HEK293 (cell line): ENCODE measurements around the gene MACROH2A1.

Experiments used
- CTCF ChIA-PET: fragments of 350-600 bp; formaldehyde crosslinking; extraction: SDS; loops from one replicate; lab custom pipeline; 2021; ENCODE audit warnings: antibody characterized with exemption; lab: Yijun Ruan, JAX
- POLR2A ChIA-PET: fragments of 300-600 bp; formaldehyde crosslinking; extraction: SDS; loops from one replicate; lab custom pipeline; 2020; ENCODE audit warnings: antibody characterized with exemption, inconsistent platforms; lab: Yijun Ruan, JAX
- H3K27ac ChIP-seq: fragments of 200-500 bp; sonication (Bioruptor generic); 2 replicates; pipeline ENCODE4 v1.5.1; 2014; ENCODE audit warnings: low read depth, low read length, control low read depth, inconsistent platforms; ENCODE audit errors: extremely low read depth
- H3K36me3 ChIP-seq, 2 experiments: fragments of 200-500 bp in 1 of 2; sonication (Bioruptor generic) in 1 of 2; 1 replicate in 1 of 2; 2 replicates in 1 of 2; pipeline ENCODE4 v1.5.1; 2014 to 2017; ENCODE audit warnings: inconsistent platforms in 2 of 2, low read length in 2 of 2; ENCODE audit not compliant: control insufficient read depth in 2 of 2, insufficient read depth in 1 of 2
- H3K4me1 ChIP-seq: fragments of 200-500 bp; sonication (Bioruptor generic); 2 replicates; pipeline ENCODE4 v1.5.1; 2014; ENCODE audit warnings: mild to moderate bottlenecking, low read length, inconsistent platforms; ENCODE audit not compliant: control insufficient read depth, insufficient read depth
- H3K4me3 ChIP-seq: 2 replicates; pipeline ENCODE4 v1.5.1; 2011; ENCODE audit warnings: low read depth, mild to moderate bottlenecking, control low read depth, low read length, moderate library complexity
- H3K9me3 ChIP-seq: fragments of 200-500 bp; sonication (Bioruptor generic); 2 replicates; pipeline ENCODE4 v1.5.1; 2014; ENCODE audit warnings: low read depth, low read length, inconsistent platforms; ENCODE audit not compliant: control insufficient read depth, insufficient read depth
- BCL6B ChIP-seq: fragments of 450-650 bp; formaldehyde crosslinking; IDR thresholded peaks from 2 replicates; pipeline ENCODE4 v1.5.1; 2017; ENCODE audit warnings: missing biosample characterization, missing genetic modification characterization
- CTCF ChIP-seq: fragments of 450-650 bp; formaldehyde crosslinking; IDR thresholded peaks from 2 replicates; pipeline ENCODE4 v1.5.1; 2016; ENCODE audit warnings: missing biosample characterization, missing genetic modification characterization
- FEZF1 ChIP-seq: fragments of 450-650 bp; formaldehyde crosslinking; IDR thresholded peaks from 2 replicates; pipeline ENCODE4 v1.5.1; 2016; ENCODE audit warnings: missing biosample characterization, missing genetic modification characterization
- GLIS1 ChIP-seq: fragments of 450-650 bp; formaldehyde crosslinking; IDR thresholded peaks from 2 replicates; pipeline ENCODE4 v1.5.1; 2016; ENCODE audit warnings: missing biosample characterization, missing genetic modification characterization
- GLIS2 ChIP-seq: fragments of 450-650 bp; formaldehyde crosslinking; IDR thresholded peaks from 2 replicates; pipeline ENCODE4 v1.5.1; 2016; ENCODE audit warnings: missing biosample characterization, missing genetic modification characterization
- KLF1 ChIP-seq: fragments of 450-650 bp; formaldehyde crosslinking; IDR thresholded peaks from 2 replicates; pipeline ENCODE4 v1.5.1; 2016; ENCODE audit warnings: missing biosample characterization, missing genetic modification characterization
- MEIS1 ChIP-seq: sonication (generic); formaldehyde crosslinking; IDR thresholded peaks from 2 replicates; pipeline ENCODE4 v1.8.1; 2022; ENCODE audit warnings: missing genetic modification reagents, mild to moderate bottlenecking, borderline replicate concordance
- PATZ1 ChIP-seq: fragments of 450-650 bp; formaldehyde crosslinking; IDR thresholded peaks from 2 replicates; pipeline ENCODE4 v1.5.1; 2016; ENCODE audit warnings: missing biosample characterization, missing genetic modification characterization
- ZBTB11 ChIP-seq: fragments of 450-650 bp; formaldehyde crosslinking; conservative IDR thresholded peaks from 2 replicates; pipeline ENCODE4 v1.5.1; 2016; ENCODE audit warnings: low read depth, missing biosample characterization, missing genetic modification characterization
- ZBTB17 ChIP-seq: fragments of 450-650 bp; formaldehyde crosslinking; IDR thresholded peaks from 2 replicates; pipeline ENCODE4 v1.5.1; 2016; ENCODE audit warnings: missing biosample characterization, missing genetic modification characterization
- ZFP3 ChIP-seq: fragments of 450-650 bp; formaldehyde crosslinking; IDR thresholded peaks from 2 replicates; pipeline ENCODE4 v1.5.1; 2016; ENCODE audit warnings: low read depth, missing biosample characterization, missing genetic modification characterization
- ZNF132 ChIP-seq: fragments of 450-650 bp; formaldehyde crosslinking; IDR thresholded peaks from 2 replicates; pipeline ENCODE4 v1.5.1; 2017; ENCODE audit warnings: missing biosample characterization, missing genetic modification characterization, borderline replicate concordance
- ZNF211 ChIP-seq: fragments of 450-650 bp; formaldehyde crosslinking; IDR thresholded peaks from 2 replicates; pipeline ENCODE4 v1.5.1; 2016; ENCODE audit warnings: low read depth, missing biosample characterization, missing genetic modification characterization
- ZNF366 ChIP-seq: fragments of 450-650 bp; formaldehyde crosslinking; conservative IDR thresholded peaks from 2 replicates; pipeline ENCODE4 v1.5.1; 2016; ENCODE audit warnings: missing biosample characterization, missing genetic modification characterization
- ZNF433 ChIP-seq: fragments of 450-650 bp; formaldehyde crosslinking; IDR thresholded peaks from 2 replicates; pipeline ENCODE4 v1.5.1; 2016; ENCODE audit warnings: missing biosample characterization, missing genetic modification characterization, low read depth
- ZNF610 ChIP-seq: fragments of 450-650 bp; formaldehyde crosslinking; IDR thresholded peaks from 2 replicates; pipeline ENCODE4 v1.5.1; 2016; ENCODE audit warnings: missing biosample characterization, missing genetic modification characterization, borderline replicate concordance
- ZNF664 ChIP-seq: fragments of 450-650 bp; formaldehyde crosslinking; IDR thresholded peaks from 2 replicates; pipeline ENCODE4 v1.5.1; 2016; ENCODE audit warnings: missing biosample characterization, missing genetic modification characterization
- ZNF707 ChIP-seq: fragments of 450-650 bp; formaldehyde crosslinking; IDR thresholded peaks from 2 replicates; pipeline ENCODE4 v1.5.1; 2016; ENCODE audit warnings: missing biosample characterization, missing genetic modification characterization
- ZNF747 ChIP-seq: fragments of 450-650 bp; formaldehyde crosslinking; IDR thresholded peaks from 2 replicates; pipeline ENCODE4 v1.5.1; 2016; ENCODE audit warnings: missing biosample characterization, missing genetic modification characterization
- ZNF768 ChIP-seq: fragments of 450-650 bp; formaldehyde crosslinking; IDR thresholded peaks from 2 replicates; pipeline ENCODE4 v1.5.1; 2018; ENCODE audit warnings: missing biosample characterization, mild to moderate bottlenecking, missing genetic modification characterization
- ZNF792 ChIP-seq: fragments of 450-650 bp; formaldehyde crosslinking; IDR thresholded peaks from 2 replicates; pipeline ENCODE4 v1.5.1; 2016; ENCODE audit warnings: missing biosample characterization, missing genetic modification characterization
- ZSCAN4 ChIP-seq: fragments of 450-650 bp; formaldehyde crosslinking; IDR thresholded peaks from 2 replicates; pipeline ENCODE4 v1.5.1; 2017; ENCODE audit warnings: missing biosample characterization, missing genetic modification characterization
- ZSCAN5A ChIP-seq: fragments of 450-650 bp; formaldehyde crosslinking; IDR thresholded peaks from 2 replicates; pipeline ENCODE4 v1.5.1; 2016; ENCODE audit warnings: missing biosample characterization, missing genetic modification characterization

MACROH2A1 gene

GRCh38 chr5:135306557-135306956 is 92.5 kb downstream of the MACROH2A1 start:
- Histone ChIP-seq H3K4me1 (no peaks in the 10 kb centered on the region), H3K27ac (no peak overlapping the region), H3K4me3 (no peak overlapping the region), H3K9me3 (no peaks in the 10 kb centered on the region), H3K36me3 (no peaks in the 10 kb centered on the region)
- TF ChIP-seq FEZF1 (no peak), ZNF211 (tag by site-specific recombination) (no peak), ZNF132 (tag by site-specific recombination) (no peak), ZNF366 (peak; percentile 75), ZBTB17 (tag by site-specific recombination) (peak; percentile 58), ZNF433 (tag by site-specific recombination) (no peak), ZBTB11 (no peak)
- CTCF ChIA-PET = no interaction called here
- POLR2A ChIA-PET = no interaction called here

GRCh38 chr5:135304352-135305221 is 94.4 kb downstream of the MACROH2A1 start:
- Histone ChIP-seq H3K4me1 (no peaks in the 10 kb centered on the region), H3K27ac (no peak overlapping the region), H3K36me3 (no peaks in the 10 kb centered on the region), H3K4me3 (no peak overlapping the region), H3K9me3 (no peaks in the 10 kb centered on the region)
- POLR2A ChIA-PET = interaction anchor here (0.6 kb wide), 1 partner anchor 661 kb away, joined by 7 read pairs; no protein-coding TSS in a partner anchor
- CTCF ChIA-PET = interaction anchor here (0.6 kb wide), 1 partner anchor 123 kb away, joined by 3 read pairs; no protein-coding TSS in a partner anchor
- TF ChIP-seq GLIS1 (tag by site-specific recombination) (peak; percentile 94), ZNF768 (tag by site-specific recombination) (peak; percentile 49; the same call in 1 of the 2 replicates), BCL6B (tag by site-specific recombination) (no peak), ZNF610 (tag by site-specific recombination) (no peak), ZFP3 (tag by site-specific recombination) (no peak), MEIS1 (CRISPR knock-in tag) (no peak), ZNF664 (tag by site-specific recombination) (peak; percentile 56; the same call in 1 of the 2 replicates), ZNF792 (tag by site-specific recombination) (no peak), ZNF132 (tag by site-specific recombination) (no peak), CTCF (tag by site-specific recombination) (no peak), ZSCAN4 (tag by site-specific recombination) (no peak), KLF1 (no peak), ZNF707 (tag by site-specific recombination) (no peak), GLIS2 (tag by site-specific recombination) (0 out of 2 replicates have a peak, but pooled peaks have one; percentile 25), ZSCAN5A (tag by site-specific recombination) (no peak), ZNF747 (tag by site-specific recombination) (no peak), PATZ1 (no peak)
